Suprapubic skin (tissue), 4 donors: ENCODE results near the gene MEF2A. TPM values are rescaled to one million over a fixed set of nuclear protein-coding genes. Genes with fewer than 3 reads are reported as not detected.

ENCODE experiments used
- DNase-seq, 2 donors: peaks; one replicate each; pipeline ENCODE4 v3.0.0-alpha.2; 2019; ENCODE audit warnings: low spot score in 2 of 2
- H3K27ac ChIP-seq: fragments of 200-600 bp; sonication (generic); one replicate; pipeline ENCODE4 v1.5.1; 2019
- H3K27me3 ChIP-seq: fragments of 200-600 bp; sonication (generic); one replicate; pipeline ENCODE4 v1.5.1; 2019
- H3K36me3 ChIP-seq: fragments of 200-600 bp; sonication (generic); one replicate; pipeline ENCODE4 v1.5.1; 2019
- H3K4me1 ChIP-seq: fragments of 200-600 bp; sonication (generic); one replicate; pipeline ENCODE4 v1.5.1; 2019
- H3K4me3 ChIP-seq: fragments of 200-600 bp; sonication (generic); one replicate; pipeline ENCODE4 v1.5.1; 2019; ENCODE audit warnings: mild to moderate bottlenecking
- H3K9me3 ChIP-seq: fragments of 200-600 bp; sonication (generic); one replicate; pipeline ENCODE4 v1.5.1; 2019
- CTCF ChIP-seq, 2 donors: fragments of 200-600 bp in 1 of 2; fragments of 450-650 bp in 1 of 2; sonication (generic) in 1 of 2; IDR thresholded peaks; one replicate each; pipeline ENCODE4 v1.5.1; 2016 to 2019; ENCODE audit warnings: antibody characterized with exemption in 2 of 2, mild to moderate bottlenecking in 1 of 2, moderate library complexity in 1 of 2
- EP300 ChIP-seq: sonication (generic); formaldehyde crosslinking; IDR thresholded peaks from one replicate; pipeline ENCODE4 v1.6.1; 2017; ENCODE audit warnings: antibody characterized with exemption
- POLR2A ChIP-seq, 2 donors: fragments of 450-650 bp; IDR thresholded peaks; one replicate each; pipeline ENCODE4 v1.6.1; 2017; ENCODE audit warnings: antibody characterized with exemption in 2 of 2, mild to moderate bottlenecking in 2 of 2, moderate library complexity in 2 of 2
- POLR2AphosphoS5 ChIP-seq, 3 donors: sonication (generic); formaldehyde crosslinking; IDR thresholded peaks; one replicate each; pipeline ENCODE4 v1.6.1; 2017; ENCODE audit warnings: antibody characterized with exemption in 3 of 3
- WGBS: methylation state at CpG from one replicate; pipeline ENCODE4 v1.1.5; 2018; 5-methylcytosine and 5-hydroxymethylcytosine counted together
- total RNA-seq, 4 donors: library from RNA; depleted of rRNA; stranded (reverse); fragments of >200 nt; gene quantifications; one replicate each; pipeline ENCODE4 v1.1.0, GENCODE V29; 2016

The MEF2A gene
- total RNA-seq, 4 donors from 2014 or later = 70.1 to 222 (median 78.8) TPM

- H3K9me3 ChIP-seq = no peaks in the 10 kb centered on the region
- no peak overlapping the region for H3K4me3 ChIP-seq
- WGBS = 64% methylated on average over 2 of the region's 2 CpGs
- H3K27ac ChIP-seq = no peak overlapping the region
- H3K27me3 ChIP-seq = no peaks in the 10 kb centered on the region
- no peak for TF ChIP-seq POLR2A (IDR thresholded peaks at IDR 0.05)
- TF ChIP-seq CTCF (IDR thresholded peaks at IDR 0.05) = no peak
- TF ChIP-seq EP300 = no peak
- no peak for TF ChIP-seq POLR2AphosphoS5 (IDR thresholded peaks at IDR 0.05)
- no peaks in the 10 kb centered on the region for H3K4me1 ChIP-seq
- peaks cover 14% of the 10 kb centered on the region for H3K36me3 ChIP-seq
- no peak for DNase-seq
Observed at GRCh38 chr15:99644913-99645542, 79.2 kb downstream of the MEF2A start.

- no peak overlapping the region for H3K4me3 ChIP-seq
- H3K4me1 ChIP-seq = no peaks in the 10 kb centered on the region
- DNase-seq = no peak
- TF ChIP-seq EP300 = no peak
- TF ChIP-seq POLR2A (IDR thresholded peaks at IDR 0.05) = no peak
- no peak for TF ChIP-seq POLR2AphosphoS5 (IDR thresholded peaks at IDR 0.05)
- no peak for TF ChIP-seq CTCF (IDR thresholded peaks at IDR 0.05)
- H3K9me3 ChIP-seq = no peaks in the 10 kb centered on the region
- peaks cover 17% of the 10 kb centered on the region for H3K36me3 ChIP-seq
- no peak overlapping the region for H3K27ac ChIP-seq
- 88% methylated on average over 3 of the region's 3 CpGs for WGBS
- no peaks in the 10 kb centered on the region for H3K27me3 ChIP-seq
Observed at GRCh38 chr15:99645543-99645935, 79.8 kb downstream of the MEF2A start.

- Histone ChIP-seq H3K27ac (no peak overlapping the region), H3K9me3 (no peaks in the 10 kb centered on the region), H3K4me1 (no peaks in the 10 kb centered on the region), H3K27me3 (no peaks in the 10 kb centered on the region), H3K36me3 (peaks cover 15% of the 10 kb centered on the region), H3K4me3 (no peak overlapping the region)
- no peak for TF ChIP-seq CTCF (IDR thresholded peaks at IDR 0.05)
- no peak for TF ChIP-seq POLR2A (IDR thresholded peaks at IDR 0.05)
- no peak for TF ChIP-seq EP300
- TF ChIP-seq POLR2AphosphoS5 (IDR thresholded peaks at IDR 0.05) = no peak
- no peak for DNase-seq
Observed at GRCh38 chr15:99645951-99646350, 80.2 kb downstream of the MEF2A start.

- 76% methylated on average over 6 of the region's 6 CpGs for WGBS
- TF ChIP-seq POLR2A (IDR thresholded peaks at IDR 0.05) (no peak), EP300 (no peak), POLR2AphosphoS5 (IDR thresholded peaks at IDR 0.05) (no peak), CTCF (IDR thresholded peaks at IDR 0.05) (no peak)
Observed at GRCh38 chr15:99651023-99651807, 85.4 kb downstream of the MEF2A start.

GRCh38 chr15:99656205-99656604, 90.4 kb downstream of the MEF2A start:
- Histone ChIP-seq H3K27me3 (no peaks in the 10 kb centered on the region), H3K27ac (no peak overlapping the region), H3K9me3 (no peaks in the 10 kb centered on the region), H3K4me3 (no peak overlapping the region), H3K36me3 (peaks cover 5% of the 10 kb centered on the region), H3K4me1 (peaks cover 3% of the 10 kb centered on the region)
- TF ChIP-seq CTCF (IDR thresholded peaks at IDR 0.05) (no peak), POLR2A (IDR thresholded peaks at IDR 0.05) (no peak), POLR2AphosphoS5 (IDR thresholded peaks at IDR 0.05) (no peak), EP300 (no peak)
- no peak for DNase-seq
- 89% methylated on average over 1 of the region's 1 CpG for WGBS

More at GRCh38 chr15:99651023-99651807, 85.4 kb downstream of the MEF2A start:
- H3K36me3 ChIP-seq = peaks cover 5% of the 10 kb centered on the region
- H3K4me3 ChIP-seq = no peak overlapping the region
- peaks cover 4% of the 10 kb centered on the region for H3K4me1 ChIP-seq
- H3K27me3 ChIP-seq = no peaks in the 10 kb centered on the region
- no peak overlapping the region for H3K27ac ChIP-seq
- no peak for DNase-seq
- H3K9me3 ChIP-seq = no peaks in the 10 kb centered on the region
